Fibroblast of skin of abdomen (primary cell): Measurements from ENCODE around the gene PROSER3. TPM values are rescaled to one million over a fixed set of nuclear protein-coding genes. Genes with fewer than 3 reads are reported as not detected.

Experiments
- DNase-seq: peaks from one replicate; pipeline ENCODE4 v3.0.0-alpha.2; 2013
- polyA plus RNA-seq, 2 experiments: library from polyadenylated mRNA; unstranded; fragments of 120-200 nt; gene quantifications; one replicate each; pipeline ENCODE4 v1.2.1, GENCODE V29; 2013; ENCODE audit not compliant: insufficient read length in 2 of 2

PROSER3 gene
- polyA plus RNA-seq (2013, experiment 1 of 2; ENCODE audit: insufficient read length), result 11.4 TPM
- polyA plus RNA-seq (2013, experiment 2 of 2; ENCODE audit: insufficient read length), result 13.1 TPM

GRCh38 chr19:35757749-35758608, at the start of gene PROSER3:
TSS of gene PROSER3 (plus strand) at chr19:35758176. CDS start at chr19:35758216, 40 bp downstream.
- peak; percentile 100 for DNase-seq

GRCh38 chr19:35708391-35708790, 49.6 kb upstream of the PROSER3 start:
- DNase-seq, result no peak

GRCh38 chr19:35710784-35711723, 46.9 kb upstream of the PROSER3 start:
- DNase-seq, result no peak

GRCh38 chr19:35712567-35713505, 45.1 kb upstream of the PROSER3 start:
- DNase-seq, result no peak

- DNase-seq, result no peak
Measured at GRCh38 chr19:35713506-35713850, 44.5 kb upstream of the PROSER3 start.

DNA sequence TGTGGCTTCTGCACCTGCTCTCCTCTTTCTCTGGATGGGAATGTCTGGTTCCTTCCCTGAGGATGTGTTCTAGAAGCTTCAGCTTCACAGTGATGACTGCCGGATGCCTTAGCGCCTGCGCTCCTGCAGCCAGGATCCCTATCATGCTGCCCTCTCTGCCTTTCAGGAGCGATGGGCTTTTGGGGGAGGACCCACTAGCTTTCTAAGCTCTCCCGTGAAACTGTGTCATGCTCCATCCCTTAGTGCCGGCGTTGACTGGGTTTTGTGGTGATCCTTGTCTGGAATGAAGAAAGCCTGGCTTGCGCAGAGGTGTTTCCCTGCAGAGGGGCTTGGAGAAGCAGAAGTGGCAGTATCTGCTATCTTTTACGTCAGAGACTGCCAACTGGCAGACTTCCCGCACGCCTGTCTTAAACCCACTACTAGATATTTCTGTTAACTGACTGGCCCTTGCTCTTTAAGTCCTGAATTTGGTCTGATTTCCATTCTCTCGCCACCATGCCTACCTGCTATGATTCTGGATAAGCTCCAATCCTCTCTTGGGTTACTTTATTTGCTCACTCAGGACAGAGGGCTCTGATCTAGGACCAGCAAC, 44.0 kb upstream of the PROSER3 start:
- no peak for DNase-seq

DNA sequence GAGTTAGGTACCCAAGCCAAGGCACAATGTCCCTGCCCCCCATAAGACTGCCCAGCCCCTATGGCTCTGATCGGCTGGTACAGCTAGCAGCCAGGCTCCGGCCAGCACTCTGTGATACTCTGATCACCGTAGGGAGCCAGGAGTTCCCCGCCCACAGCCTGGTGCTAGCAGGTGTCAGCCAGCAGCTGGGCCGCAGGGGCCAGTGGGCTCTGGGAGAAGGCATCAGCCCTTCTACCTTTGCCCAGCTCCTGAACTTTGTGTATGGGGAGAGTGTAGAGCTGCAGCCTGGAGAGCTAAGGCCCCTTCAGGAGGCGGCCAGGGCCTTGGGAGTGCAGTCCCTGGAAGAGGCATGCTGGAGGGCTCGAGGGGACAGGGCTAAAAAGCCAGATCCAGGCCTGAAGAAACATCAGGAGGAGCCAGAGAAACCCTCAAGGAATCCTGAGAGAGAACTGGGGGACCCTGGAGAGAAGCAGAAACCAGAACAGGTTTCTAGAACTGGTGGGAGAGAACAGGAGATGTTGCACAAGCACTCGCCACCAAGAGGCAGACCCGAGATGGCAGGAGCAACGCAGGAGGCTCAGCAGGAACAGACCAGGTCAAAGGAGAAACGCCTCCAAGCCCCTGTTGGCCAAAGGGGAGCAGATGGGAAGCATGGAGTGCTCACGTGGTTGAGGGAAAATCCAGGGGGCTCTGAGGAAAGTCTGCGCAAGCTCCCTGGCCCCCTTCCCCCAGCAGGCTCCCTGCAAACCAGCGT, 43.2 kb upstream of the PROSER3 start:
- no peak for DNase-seq

DNA sequence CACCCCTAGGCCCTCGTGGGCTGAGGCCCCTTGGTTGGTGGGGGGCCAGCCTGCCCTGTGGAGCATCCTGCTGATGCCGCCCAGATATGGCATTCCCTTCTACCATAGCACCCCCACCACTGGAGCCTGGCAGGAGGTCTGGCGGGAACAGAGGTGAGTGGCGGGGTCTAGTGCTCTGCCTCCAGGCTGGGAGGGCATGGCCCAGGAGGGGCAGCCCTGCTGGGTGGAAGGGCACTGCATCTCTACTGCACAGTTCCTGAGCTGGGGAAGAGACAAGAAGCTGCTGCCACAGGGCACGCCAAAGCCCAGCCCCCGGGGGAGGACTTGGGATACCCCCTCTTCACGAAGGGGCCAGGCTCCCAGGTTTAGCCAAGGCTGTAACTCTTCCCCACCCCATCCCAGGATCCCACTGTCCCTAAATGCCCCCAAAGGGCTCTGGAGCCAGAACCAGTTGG, 42.6 kb upstream of the PROSER3 start:
- DNase-seq, result no peak

DNA sequence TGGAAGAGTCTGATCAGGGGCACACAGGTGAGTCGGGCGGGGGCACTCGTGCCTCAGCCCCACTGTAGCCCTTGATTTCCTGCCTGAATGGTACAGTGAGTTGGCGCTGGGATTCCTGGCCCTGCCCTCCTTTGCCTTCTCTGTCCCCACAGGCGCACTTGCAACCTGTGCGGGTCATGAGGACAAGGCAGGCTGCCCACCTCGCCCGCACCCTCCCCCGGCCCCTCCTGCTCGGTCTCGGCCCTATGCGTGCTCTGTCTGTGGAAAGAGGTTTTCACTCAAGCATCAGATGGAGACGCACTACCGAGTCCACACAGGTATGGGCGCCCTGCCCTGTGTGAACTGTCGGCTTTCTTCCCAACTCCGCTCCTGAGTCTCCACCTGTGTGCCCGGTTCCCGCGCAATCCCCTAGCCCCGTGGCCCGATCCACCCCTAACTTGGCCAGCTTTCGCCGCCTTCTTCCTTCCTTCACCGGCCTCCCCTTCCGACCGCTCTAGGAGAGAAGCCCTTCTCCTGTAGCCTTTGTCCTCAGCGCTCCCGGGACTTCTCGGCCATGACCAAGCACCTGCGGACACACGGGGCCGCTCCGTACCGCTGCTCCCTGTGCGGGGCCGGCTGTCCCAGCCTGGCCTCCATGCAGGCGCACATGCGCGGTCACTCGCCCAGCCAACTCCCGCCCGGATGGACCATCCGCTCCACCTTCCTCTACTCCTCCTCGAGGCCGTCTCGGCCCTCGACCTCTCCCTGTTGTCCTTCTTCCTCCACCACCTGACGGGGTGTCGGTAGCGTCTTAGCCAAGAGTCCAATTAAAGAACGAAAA, 41.8 kb upstream of the PROSER3 start:
- no peak for DNase-seq

DNA sequence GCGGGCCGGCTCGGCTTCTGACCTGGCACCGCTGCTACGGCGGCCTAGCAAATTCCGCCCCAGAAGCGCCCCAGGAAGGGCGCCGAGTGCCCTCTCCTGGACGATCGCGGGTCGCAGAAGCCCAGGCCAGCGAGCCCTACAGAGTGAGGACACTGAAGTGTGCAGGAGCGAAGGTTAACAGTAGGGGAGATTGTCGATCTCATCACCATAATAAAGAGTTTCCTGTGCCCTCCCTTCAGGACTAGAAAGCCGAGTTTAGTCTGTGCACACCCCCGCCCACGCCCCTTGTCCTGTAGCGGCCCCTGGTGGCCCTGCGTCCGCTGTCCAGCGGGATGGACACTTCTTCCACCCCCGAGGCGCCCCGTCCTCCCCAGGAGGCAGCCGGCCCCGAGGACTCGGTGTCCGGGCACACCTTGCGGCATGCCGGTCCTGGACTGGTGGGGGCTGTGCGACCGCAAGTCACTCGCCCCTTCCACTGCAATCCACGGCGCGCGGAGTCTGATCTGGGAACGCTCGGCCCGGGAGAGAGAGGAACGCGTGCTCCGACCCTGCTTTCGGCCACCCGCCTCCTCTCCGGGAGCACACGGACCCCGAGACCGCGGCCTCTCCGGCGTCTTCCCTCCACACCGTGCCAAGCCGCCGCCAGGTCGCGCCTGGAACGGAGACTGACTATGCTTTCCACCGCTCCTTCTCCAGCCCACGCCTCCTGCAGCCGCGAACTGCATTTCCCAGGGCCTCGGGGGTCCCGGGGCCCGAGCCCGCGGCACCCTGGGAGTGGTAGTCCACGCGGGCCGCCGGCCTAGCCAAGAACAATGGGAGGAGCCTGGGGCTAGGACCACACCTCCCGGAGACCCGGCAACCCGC, 40.9 kb upstream of the PROSER3 start:
- peak; percentile 76 for DNase-seq

GRCh38 chr19:35717665-35718344, 40.2 kb upstream of the PROSER3 start, which contains the start of gene KMT2B:
TSS of gene KMT2B (plus strand) at chr19:35718003. CDS start at chr19:35718019, 16 bp downstream.
- DNase-seq, result peak; percentile 97

DNA sequence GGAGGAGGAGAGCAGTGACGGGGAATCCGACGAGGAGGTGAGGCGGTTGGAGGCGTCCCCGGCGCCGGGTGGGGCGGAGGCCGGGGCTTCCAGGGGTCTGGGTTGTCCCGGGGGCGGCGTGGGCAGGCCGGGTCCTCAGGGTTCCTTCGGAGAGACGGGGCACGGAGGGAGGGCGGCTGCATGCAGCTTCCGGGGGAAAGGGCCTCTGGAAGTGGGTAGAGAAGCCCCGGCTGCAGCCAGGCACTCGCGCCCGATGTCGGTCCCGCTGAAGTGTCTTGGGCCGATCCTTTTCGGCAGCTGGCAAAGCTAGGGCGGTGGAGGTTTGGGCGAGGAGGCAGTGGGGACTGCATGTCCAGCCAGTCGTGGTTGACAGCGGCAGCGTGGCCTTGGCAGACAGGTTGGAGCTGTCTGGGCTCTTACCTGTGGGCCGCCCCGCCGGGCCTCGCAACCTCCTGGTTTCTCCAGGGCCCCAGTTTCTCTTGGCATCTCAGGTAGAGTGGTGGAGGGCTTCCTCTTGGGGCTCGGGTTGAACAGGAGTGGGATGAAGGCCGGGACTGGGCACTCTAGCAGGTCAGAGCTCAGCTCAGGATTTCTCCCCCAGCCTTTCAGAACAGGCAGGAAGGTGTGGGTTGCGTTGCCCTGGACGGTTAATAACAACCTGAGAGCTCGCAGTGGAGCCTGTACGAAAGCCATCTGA, 39.5 kb upstream of the PROSER3 start:
- no peak for DNase-seq

GRCh38 chr19:35719402-35720162, 38.4 kb upstream of the PROSER3 start:
- DNase-seq, result no peak

GRCh38 chr19:35720163-35720524, 37.8 kb upstream of the PROSER3 start:
- DNase-seq, result no peak

DNA sequence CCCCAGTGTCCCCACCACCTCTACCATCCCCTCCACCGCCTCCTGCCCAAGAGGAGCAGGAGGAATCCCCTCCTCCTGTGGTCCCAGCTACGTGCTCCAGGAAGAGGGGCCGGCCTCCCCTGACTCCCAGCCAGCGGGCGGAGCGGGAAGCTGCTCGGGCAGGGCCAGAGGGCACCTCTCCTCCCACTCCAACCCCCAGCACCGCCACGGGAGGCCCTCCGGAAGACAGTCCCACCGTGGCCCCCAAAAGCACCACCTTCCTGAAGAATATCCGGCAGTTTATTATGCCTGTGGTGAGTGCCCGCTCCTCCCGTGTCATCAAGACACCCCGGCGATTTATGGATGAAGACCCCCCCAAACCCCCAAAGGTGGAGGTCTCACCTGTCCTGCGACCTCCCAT, 37.3 kb upstream of the PROSER3 start:
- no peak for DNase-seq

DNA sequence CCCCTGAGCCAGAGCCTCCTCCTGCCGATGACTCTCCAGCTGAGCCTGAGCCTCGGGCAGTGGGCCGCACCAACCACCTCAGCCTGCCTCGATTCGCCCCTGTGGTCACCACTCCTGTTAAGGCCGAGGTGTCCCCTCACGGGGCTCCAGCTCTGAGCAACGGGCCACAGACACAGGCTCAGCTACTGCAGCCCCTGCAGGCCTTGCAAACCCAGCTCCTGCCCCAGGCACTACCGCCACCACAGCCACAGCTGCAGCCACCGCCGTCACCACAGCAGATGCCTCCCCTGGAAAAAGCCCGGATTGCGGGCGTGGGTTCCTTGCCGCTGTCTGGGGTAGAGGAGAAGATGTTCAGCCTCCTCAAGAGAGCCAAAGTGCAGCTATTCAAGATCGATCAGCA, 36.6 kb upstream of the PROSER3 start:
- no peak for DNase-seq

DNA sequence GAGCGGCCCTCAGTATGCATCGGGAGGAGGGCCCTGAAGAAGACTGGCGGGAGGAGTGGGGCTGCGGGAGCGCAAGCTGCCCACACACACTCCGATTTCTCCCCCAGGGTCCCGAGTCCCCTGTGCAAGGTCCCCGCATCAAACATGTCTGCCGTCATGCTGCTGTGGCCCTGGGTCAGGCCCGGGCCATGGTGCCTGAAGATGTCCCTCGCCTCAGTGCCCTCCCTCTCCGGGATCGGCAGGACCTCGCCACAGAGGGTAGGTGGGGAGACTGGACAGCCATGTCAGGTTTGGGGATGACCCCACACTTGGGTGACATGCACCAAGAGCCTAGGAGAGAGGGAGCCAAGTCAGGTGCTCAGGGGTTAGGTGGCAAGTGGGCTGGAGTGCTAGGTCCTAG, 35.5 kb upstream of the PROSER3 start:
- DNase-seq, result no peak
